Panc1 (cell line): ENCODE measurements around the gene TULP4. TPM values are rescaled to one million over a fixed set of nuclear protein-coding genes. Genes with fewer than 3 reads are reported as not detected.

ENCODE experiments used
- ATAC-seq: fragments of 200-7000 bp; cut with Tn5 transposase; 2 replicates; pipeline ENCODE4 v1.9.1; 2020; ENCODE audit warnings: mild to moderate bottlenecking, moderate library complexity
- BruUV-seq: library from RNA; stranded (reverse); fragments of 400-500 nt; replicated peaks from 2 replicates; lab custom pipeline; 2021; lab: Mats Ljungman, UMichigan
- CTCF ChIA-PET: fragments of 300-600 bp; sonication (Branson Sonifier 250); formaldehyde crosslinking; loops from one replicate; lab custom pipeline; 2022; ENCODE audit warnings: antibody characterized with exemption; lab: Charles Lee
- POLR2A ChIA-PET: fragments of 300-600 bp; sonication (Branson Sonifier 250); formaldehyde crosslinking; loops from one replicate; lab custom pipeline; 2022; ENCODE audit warnings: antibody characterized with exemption; lab: Charles Lee
- DNase-seq: peaks from one replicate; pipeline ENCODE4 v3.0.0-alpha.2; 2010; ENCODE audit warnings: low read depth, low spot score
- H3K27ac ChIP-seq: 2 replicates; pipeline ENCODE4 v1.5.1; 2011; ENCODE audit warnings: mild to moderate bottlenecking, low read length, inconsistent platforms
- H3K27me3 ChIP-seq: fragments of 200-500 bp; sonication (Bioruptor generic); 2 replicates; pipeline ENCODE4 v1.6.0; 2014; ENCODE audit warnings: low read length, inconsistent platforms; ENCODE audit not compliant: control insufficient read depth, insufficient read depth
- H3K36me3 ChIP-seq: fragments of 200-500 bp; sonication (Bioruptor generic); 2 replicates; pipeline ENCODE4 v1.5.1; 2014; ENCODE audit warnings: inconsistent platforms, mild to moderate bottlenecking, low read length, moderate library complexity; ENCODE audit not compliant: control insufficient read depth, insufficient read depth
- H3K4me1 ChIP-seq: 2 replicates; pipeline ENCODE4 v1.5.1; 2011; ENCODE audit warnings: inconsistent platforms, mild to moderate bottlenecking, low read length, moderate library complexity; ENCODE audit not compliant: control insufficient read depth, insufficient read depth
- H3K4me3 ChIP-seq, 2 experiments: 2 replicates each; pipeline ENCODE4 v1.5.1; 2011 to 2012; ENCODE audit warnings: low read depth in 2 of 2, low read length in 2 of 2, mild to moderate bottlenecking in 2 of 2, inconsistent platforms in 1 of 2, moderate library complexity in 1 of 2
- H3K9me3 ChIP-seq: fragments of 200-500 bp; sonication (Bioruptor generic); 2 replicates; pipeline ENCODE4 v1.5.1; 2014; ENCODE audit warnings: low read depth, mild to moderate bottlenecking, inconsistent platforms, low read length, moderate library complexity; ENCODE audit not compliant: control insufficient read depth, insufficient read depth
- POLR2AphosphoS5 ChIP-seq: IDR thresholded peaks from 2 replicates; pipeline ENCODE4 v1.6.1; 2012; ENCODE audit warnings: mild to moderate bottlenecking, low read depth, low read length, moderate library complexity
- SIN3A ChIP-seq: IDR thresholded peaks from 2 replicates; pipeline ENCODE4 v1.6.1; 2012; ENCODE audit warnings: low read depth, mild to moderate bottlenecking, low read length, moderate library complexity, borderline replicate concordance; ENCODE audit not compliant: insufficient read depth
- TCF7L2 ChIP-seq: IDR thresholded peaks from 2 replicates; pipeline ENCODE4 v1.6.1; 2011; ENCODE audit warnings: mild to moderate bottlenecking, low read depth, low read length, inconsistent platforms
- in situ Hi-C: cut with HindIII; loops from 2 replicates; pipeline ENCODE4 v1.10.0; 2016; ENCODE audit warnings: low sequenced_read_pairs, low pct_unique_long_range_greater_than_20kb
- intact Hi-C: fragments of 100-400 bp; cut with micrococcal nuclease; formaldehyde crosslinking; loops from one replicate; pipeline ENCODE4 v1.10.0; 2022; ENCODE audit not compliant: unreplicated experiment
- total RNA-seq: library from RNA; stranded (reverse); gene quantifications from one replicate; pipeline ENCODE4 v1.2.1, GENCODE V29; 2021; ENCODE audit not compliant: unreplicated experiment
- TF ChIP-seq, protein P1 (sequence below): fragments of 450-650 bp; IDR thresholded peaks from 2 replicates; pipeline ENCODE4 v1.5.1; 2017; ENCODE audit warnings: mild to moderate bottlenecking
- TF ChIP-seq, protein P2 (sequence below), 2 experiments: IDR thresholded peaks; 2 replicates each; pipeline ENCODE4 v1.6.1; 2011 to 2012; ENCODE audit warnings: low read depth in 2 of 2, control low read depth in 1 of 2, low read length in 1 of 2, mild to moderate bottlenecking in 1 of 2, moderate library complexity in 1 of 2; ENCODE audit not compliant: insufficient read depth in 1 of 2

Gene TULP4
- total RNA-seq, 1 experiment from 2014 or later, result 105 TPM

GRCh38 chr6:158322724-158323560, 10.7 kb downstream of the TULP4 start:
- in situ Hi-C loops (no loop called here), intact Hi-C loops (no loop called here)
- ATAC-seq, result no peak
- H3K9me3 ChIP-seq, result no peaks in the 10 kb centered on the region
- POLR2A ChIA-PET, result no interaction called here
- no peak for DNase-seq
- H3K27ac ChIP-seq, result no peak overlapping the region
- H3K36me3 ChIP-seq, result no peaks in the 10 kb centered on the region
- TF ChIP-seq, protein P1, sequence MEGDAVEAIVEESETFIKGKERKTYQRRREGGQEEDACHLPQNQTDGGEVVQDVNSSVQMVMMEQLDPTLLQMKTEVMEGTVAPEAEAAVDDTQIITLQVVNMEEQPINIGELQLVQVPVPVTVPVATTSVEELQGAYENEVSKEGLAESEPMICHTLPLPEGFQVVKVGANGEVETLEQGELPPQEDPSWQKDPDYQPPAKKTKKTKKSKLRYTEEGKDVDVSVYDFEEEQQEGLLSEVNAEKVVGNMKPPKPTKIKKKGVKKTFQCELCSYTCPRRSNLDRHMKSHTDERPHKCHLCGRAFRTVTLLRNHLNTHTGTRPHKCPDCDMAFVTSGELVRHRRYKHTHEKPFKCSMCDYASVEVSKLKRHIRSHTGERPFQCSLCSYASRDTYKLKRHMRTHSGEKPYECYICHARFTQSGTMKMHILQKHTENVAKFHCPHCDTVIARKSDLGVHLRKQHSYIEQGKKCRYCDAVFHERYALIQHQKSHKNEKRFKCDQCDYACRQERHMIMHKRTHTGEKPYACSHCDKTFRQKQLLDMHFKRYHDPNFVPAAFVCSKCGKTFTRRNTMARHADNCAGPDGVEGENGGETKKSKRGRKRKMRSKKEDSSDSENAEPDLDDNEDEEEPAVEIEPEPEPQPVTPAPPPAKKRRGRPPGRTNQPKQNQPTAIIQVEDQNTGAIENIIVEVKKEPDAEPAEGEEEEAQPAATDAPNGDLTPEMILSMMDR, result no peak
- TF ChIP-seq, protein P2, sequence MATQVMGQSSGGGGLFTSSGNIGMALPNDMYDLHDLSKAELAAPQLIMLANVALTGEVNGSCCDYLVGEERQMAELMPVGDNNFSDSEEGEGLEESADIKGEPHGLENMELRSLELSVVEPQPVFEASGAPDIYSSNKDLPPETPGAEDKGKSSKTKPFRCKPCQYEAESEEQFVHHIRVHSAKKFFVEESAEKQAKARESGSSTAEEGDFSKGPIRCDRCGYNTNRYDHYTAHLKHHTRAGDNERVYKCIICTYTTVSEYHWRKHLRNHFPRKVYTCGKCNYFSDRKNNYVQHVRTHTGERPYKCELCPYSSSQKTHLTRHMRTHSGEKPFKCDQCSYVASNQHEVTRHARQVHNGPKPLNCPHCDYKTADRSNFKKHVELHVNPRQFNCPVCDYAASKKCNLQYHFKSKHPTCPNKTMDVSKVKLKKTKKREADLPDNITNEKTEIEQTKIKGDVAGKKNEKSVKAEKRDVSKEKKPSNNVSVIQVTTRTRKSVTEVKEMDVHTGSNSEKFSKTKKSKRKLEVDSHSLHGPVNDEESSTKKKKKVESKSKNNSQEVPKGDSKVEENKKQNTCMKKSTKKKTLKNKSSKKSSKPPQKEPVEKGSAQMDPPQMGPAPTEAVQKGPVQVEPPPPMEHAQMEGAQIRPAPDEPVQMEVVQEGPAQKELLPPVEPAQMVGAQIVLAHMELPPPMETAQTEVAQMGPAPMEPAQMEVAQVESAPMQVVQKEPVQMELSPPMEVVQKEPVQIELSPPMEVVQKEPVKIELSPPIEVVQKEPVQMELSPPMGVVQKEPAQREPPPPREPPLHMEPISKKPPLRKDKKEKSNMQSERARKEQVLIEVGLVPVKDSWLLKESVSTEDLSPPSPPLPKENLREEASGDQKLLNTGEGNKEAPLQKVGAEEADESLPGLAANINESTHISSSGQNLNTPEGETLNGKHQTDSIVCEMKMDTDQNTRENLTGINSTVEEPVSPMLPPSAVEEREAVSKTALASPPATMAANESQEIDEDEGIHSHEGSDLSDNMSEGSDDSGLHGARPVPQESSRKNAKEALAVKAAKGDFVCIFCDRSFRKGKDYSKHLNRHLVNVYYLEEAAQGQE (IDR thresholded peaks at IDR 0.05; ENCODE audit: insufficient read depth in 1 of 2, low read depth in 2 of 2, low read length in 1 of 2), result no peak
- TF ChIP-seq POLR2AphosphoS5, result no peak
- no peak for TF ChIP-seq TCF7L2
- TF ChIP-seq SIN3A, result no peak
- no peaks in the 10 kb centered on the region for H3K27me3 ChIP-seq
- no TSS peak for BruUV-seq
- CTCF ChIA-PET, result no interaction called here
- H3K4me1 ChIP-seq, result no peaks in the 10 kb centered on the region
- H3K4me3 ChIP-seq, result no peak overlapping the region

GRCh38 chr6:158323561-158323958, 11.3 kb downstream of the TULP4 start:
- H3K27ac ChIP-seq, result no peak overlapping the region
- ATAC-seq (no peak), DNase-seq (no peak)
- in situ Hi-C loops (no loop called here), intact Hi-C loops (no loop called here)
- no peak overlapping the region for H3K4me3 ChIP-seq
- H3K4me1 ChIP-seq, result no peaks in the 10 kb centered on the region
- BruUV-seq, result no TSS peak
- no peaks in the 10 kb centered on the region for H3K36me3 ChIP-seq
- CTCF ChIA-PET, result no interaction called here
- H3K27me3 ChIP-seq, result no peaks in the 10 kb centered on the region
- TF ChIP-seq TCF7L2 (no peak), POLR2AphosphoS5 (no peak), SIN3A (no peak)
- TF ChIP-seq, protein P2 (IDR thresholded peaks at IDR 0.05; ENCODE audit: insufficient read depth in 1 of 2, low read depth in 2 of 2, low read length in 1 of 2), result no peak
- TF ChIP-seq, protein P1, result no peak
- H3K9me3 ChIP-seq, result no peaks in the 10 kb centered on the region
- POLR2A ChIA-PET, result no interaction called here
